H1 (cell line): ENCODE results near the gene SCNN1A.

Source experiments
- ATF2 ChIP-seq: IDR thresholded peaks from 2 replicates; pipeline ENCODE4 v1.6.1; 2012; ENCODE audit warnings: low read length, inconsistent platforms
- BRCA1 ChIP-seq: IDR thresholded peaks from 2 replicates; pipeline ENCODE4 v1.6.1; 2012; ENCODE audit warnings: low read depth, low read length, improper control_type of control experiment
- EP300 ChIP-seq, 2 experiments: IDR thresholded peaks; 1 replicate in 1 of 2; 2 replicates in 1 of 2; pipeline ENCODE4 v1.6.1; 2011 to 2012; ENCODE audit warnings: low read depth in 2 of 2, low read length in 2 of 2, mild to moderate bottlenecking in 2 of 2, borderline replicate concordance in 1 of 2, inconsistent platforms in 1 of 2, moderate library complexity in 1 of 2
- POLR2A ChIP-seq, 2 experiments: IDR thresholded peaks; 1 replicate in 1 of 2; 2 replicates in 1 of 2; pipeline ENCODE4 v1.6.1; 2011; ENCODE audit warnings: low read depth in 2 of 2, low read length in 2 of 2, mild to moderate bottlenecking in 2 of 2; ENCODE audit errors: control extremely low read depth in 1 of 2
- TF ChIP-seq, protein P1 (sequence below), 3 experiments: IDR thresholded peaks; 1 replicate in 2 of 3; 2 replicates in 1 of 3; pipeline versions ENCODE4 v1.5.1 to v1.6.1; 2011; ENCODE audit warnings: low read length in 3 of 3, mild to moderate bottlenecking in 3 of 3, inconsistent platforms in 2 of 3, low read depth in 1 of 3, moderate library complexity in 1 of 3; ENCODE audit not compliant: insufficient read depth in 1 of 3; ENCODE audit errors: control extremely low read depth in 1 of 3

GRCh38 chr12:6405963-6406362 is 30.6 kb upstream of the SCNN1A start:
- TF ChIP-seq EP300 (IDR thresholded peaks at IDR 0.05; ENCODE audit: borderline replicate concordance in 1 of 2, low read depth in 2 of 2, low read length in 2 of 2), result no peak
- TF ChIP-seq, protein P1, sequence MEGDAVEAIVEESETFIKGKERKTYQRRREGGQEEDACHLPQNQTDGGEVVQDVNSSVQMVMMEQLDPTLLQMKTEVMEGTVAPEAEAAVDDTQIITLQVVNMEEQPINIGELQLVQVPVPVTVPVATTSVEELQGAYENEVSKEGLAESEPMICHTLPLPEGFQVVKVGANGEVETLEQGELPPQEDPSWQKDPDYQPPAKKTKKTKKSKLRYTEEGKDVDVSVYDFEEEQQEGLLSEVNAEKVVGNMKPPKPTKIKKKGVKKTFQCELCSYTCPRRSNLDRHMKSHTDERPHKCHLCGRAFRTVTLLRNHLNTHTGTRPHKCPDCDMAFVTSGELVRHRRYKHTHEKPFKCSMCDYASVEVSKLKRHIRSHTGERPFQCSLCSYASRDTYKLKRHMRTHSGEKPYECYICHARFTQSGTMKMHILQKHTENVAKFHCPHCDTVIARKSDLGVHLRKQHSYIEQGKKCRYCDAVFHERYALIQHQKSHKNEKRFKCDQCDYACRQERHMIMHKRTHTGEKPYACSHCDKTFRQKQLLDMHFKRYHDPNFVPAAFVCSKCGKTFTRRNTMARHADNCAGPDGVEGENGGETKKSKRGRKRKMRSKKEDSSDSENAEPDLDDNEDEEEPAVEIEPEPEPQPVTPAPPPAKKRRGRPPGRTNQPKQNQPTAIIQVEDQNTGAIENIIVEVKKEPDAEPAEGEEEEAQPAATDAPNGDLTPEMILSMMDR (IDR thresholded peaks at IDR 0.05; ENCODE audit: control extremely low read depth in 1 of 3, insufficient read depth in 1 of 3, low read depth in 1 of 3, low read length in 3 of 3), result no peak
- no peak for TF ChIP-seq POLR2A (IDR thresholded peaks at IDR 0.05; ENCODE audit: control extremely low read depth in 1 of 2, low read depth in 2 of 2, low read length in 2 of 2)
- TF ChIP-seq BRCA1, result no peak
- no peak for TF ChIP-seq ATF2
